GM21576 (cell line): ENCODE results near the gene TCAIM.
A peak's percentile ranks its signal among the peaks of the same experiment; 100 is the strongest.

ENCODE experiments used
- ATAC-seq: cut with Tn5 transposase; IDR thresholded peaks from one replicate; pipeline ENCODE4 v1.9.1; 2021; ENCODE audit warnings: mild to moderate bottlenecking, moderate library complexity; ENCODE audit not compliant: unreplicated experiment

TCAIM gene

GRCh38 chr3:44338010-44338827, at the start of gene TCAIM:
Gene TCAIM (plus strand): TSS chr3:44338766. CDS start chr3:44354783, 16,017 bp downstream.
- ATAC-seq = peak; percentile 93

- ATAC-seq = no peak
These were observed 48.6 kb upstream of the TCAIM start for GRCh38 chr3:44289882-44290462.

- no peak for ATAC-seq
These were observed 46.3 kb upstream of the TCAIM start for GRCh38 chr3:44292276-44292675.

GRCh38 chr3:44292947-44293346, 45.6 kb upstream of the TCAIM start:
- ATAC-seq = no peak

GRCh38 chr3:44297255-44297654, 41.3 kb upstream of the TCAIM start:
- no peak for ATAC-seq

GRCh38 chr3:44301746-44302145, 36.8 kb upstream of the TCAIM start:
- ATAC-seq = no peak

- no peak for ATAC-seq
These were observed 29.1 kb upstream of the TCAIM start for GRCh38 chr3:44309500-44309899.

GRCh38 chr3:44318891-44319311, 19.7 kb upstream of the TCAIM start:
- no peak for ATAC-seq

GRCh38 chr3:44321335-44321734, 17.2 kb upstream of the TCAIM start:
- no peak for ATAC-seq

- ATAC-seq = no peak
These were observed 15.1 kb upstream of the TCAIM start for GRCh38 chr3:44323341-44323955.

- no peak for ATAC-seq
These were observed 14.0 kb upstream of the TCAIM start for GRCh38 chr3:44324584-44324983.

GRCh38 chr3:44326019-44326418, 12.5 kb upstream of the TCAIM start:
- no peak for ATAC-seq

- ATAC-seq = no peak
These were observed 12.1 kb upstream of the TCAIM start for GRCh38 chr3:44326515-44326914.

- ATAC-seq = no peak
These were observed 8.6 kb upstream of the TCAIM start for GRCh38 chr3:44329946-44330345.

- no peak for ATAC-seq
These were observed 8.1 kb upstream of the TCAIM start for GRCh38 chr3:44330444-44330843.

- ATAC-seq = no peak
These were observed 4.2 kb upstream of the TCAIM start for GRCh38 chr3:44334326-44334725.

- ATAC-seq = no peak
These were observed 1.2 kb upstream of the TCAIM start for GRCh38 chr3:44337248-44337785.

GRCh38 chr3:44338828-44339127, 212 bp downstream of the TCAIM start:
- no peak for ATAC-seq

- no peak for ATAC-seq
These were observed 853 bp downstream of the TCAIM start for GRCh38 chr3:44339181-44340057.

- no peak for ATAC-seq
These were observed 1.5 kb downstream of the TCAIM start for GRCh38 chr3:44340058-44340395.

- no peak for ATAC-seq
These were observed 3.7 kb downstream of the TCAIM start for GRCh38 chr3:44342176-44342790.
